Muscle layer of duodenum (tissue), 2 donors: Measurements from ENCODE around the gene CATSPER2.
"Not testable (repeated sequence)": the region's sequence is repeated elsewhere in the genome, so short reads cannot be mapped to it uniquely, and the experiment has no call there.

Source experiments
- H3K27ac ChIP-seq: one replicate; pipeline ENCODE4 v1.7.0; 2013; ENCODE audit warnings: mild to moderate bottlenecking, low read length
- H3K27me3 ChIP-seq: one replicate; pipeline ENCODE4 v1.7.0; 2013; ENCODE audit warnings: low read depth, mild to moderate bottlenecking, control low read depth, low read length
- H3K36me3 ChIP-seq, 2 donors: one replicate each; pipeline ENCODE4 v1.7.0; 2013; ENCODE audit warnings: low read length in 2 of 2, control low read depth in 1 of 2, mild to moderate bottlenecking in 1 of 2; ENCODE audit not compliant: insufficient read depth in 2 of 2, control insufficient read depth in 1 of 2
- H3K4me1 ChIP-seq, 2 donors: one replicate each; pipeline ENCODE4 v1.7.0; 2013; ENCODE audit warnings: low read length in 2 of 2, mild to moderate bottlenecking in 2 of 2, control low read depth in 1 of 2, moderate library complexity in 1 of 2; ENCODE audit not compliant: insufficient read depth in 2 of 2, control insufficient read depth in 1 of 2
- H3K4me3 ChIP-seq, 2 donors: one replicate each; pipeline ENCODE4 v1.7.0; 2013; ENCODE audit warnings: low read length in 2 of 2, low read depth in 1 of 2, mild to moderate bottlenecking in 1 of 2
- H3K9me3 ChIP-seq, 2 donors: one replicate each; pipeline ENCODE4 v1.7.0; 2013; ENCODE audit warnings: low read length in 2 of 2, control low read depth in 1 of 2, mild to moderate bottlenecking in 1 of 2; ENCODE audit not compliant: control insufficient read depth in 1 of 2
- donor health status: healthy.

Gene CATSPER2

GRCh38 chr15:43626937-43627336 is 21.7 kb downstream of the CATSPER2 start:
- H3K9me3 ChIP-seq, H3K36me3 ChIP-seq, H3K27me3 ChIP-seq, H3K27ac ChIP-seq, H3K4me1 ChIP-seq, H3K4me3 ChIP-seq: not testable (repeated sequence)

GRCh38 chr15:43625106-43625505 is 23.5 kb downstream of the CATSPER2 start:
- H3K27me3 ChIP-seq = no peaks in the 10 kb centered on the region
- no peak overlapping the region for H3K27ac ChIP-seq
- no peaks in the 10 kb centered on the region for H3K9me3 ChIP-seq
- H3K4me1 ChIP-seq = no peaks in the 10 kb centered on the region
- H3K36me3 ChIP-seq = no peaks in the 10 kb centered on the region
- H3K4me3 ChIP-seq = no peak overlapping the region

- not testable (repeated sequence) for H3K36me3 ChIP-seq, H3K4me3 ChIP-seq, H3K9me3 ChIP-seq, H3K27me3 ChIP-seq, H3K4me1 ChIP-seq, H3K27ac ChIP-seq
Measured at GRCh38 chr15:43622068-43622799, 26.4 kb downstream of the CATSPER2 start.

- not testable (repeated sequence) for H3K4me1 ChIP-seq, H3K36me3 ChIP-seq, H3K27me3 ChIP-seq, H3K4me3 ChIP-seq, H3K27ac ChIP-seq, H3K9me3 ChIP-seq
Measured at GRCh38 chr15:43618700-43619099, 29.9 kb downstream of the CATSPER2 start, which contains the start of gene STRC. STRC (minus strand) TSS chr15:43618800; CDS start chr15:43618722, 78 bp downstream.

- H3K36me3 ChIP-seq, H3K4me1 ChIP-seq, H3K9me3 ChIP-seq, H3K27me3 ChIP-seq, H3K27ac ChIP-seq, H3K4me3 ChIP-seq: not testable (repeated sequence)
Measured at GRCh38 chr15:43617750-43618149, 30.9 kb downstream of the CATSPER2 start.

GRCh38 chr15:43602233-43602632 is 46.4 kb downstream of the CATSPER2 start:
- H3K9me3 ChIP-seq, H3K36me3 ChIP-seq, H3K27me3 ChIP-seq, H3K4me3 ChIP-seq, H3K4me1 ChIP-seq, H3K27ac ChIP-seq: not testable (repeated sequence)

- H3K4me3 ChIP-seq, H3K27me3 ChIP-seq: not testable (repeated sequence)
Measured at GRCh38 chr15:43600200-43600599, 48.4 kb downstream of the CATSPER2 start.

GRCh38 chr15:43599131-43599530 is 49.5 kb downstream of the CATSPER2 start:
- not testable (repeated sequence) for H3K27me3 ChIP-seq, H3K27ac ChIP-seq, H3K4me1 ChIP-seq, H3K9me3 ChIP-seq, H3K36me3 ChIP-seq, H3K4me3 ChIP-seq

More at GRCh38 chr15:43600200-43600599, 48.4 kb downstream of the CATSPER2 start:
- not testable (repeated sequence) for H3K36me3 ChIP-seq, H3K27ac ChIP-seq, H3K9me3 ChIP-seq, H3K4me1 ChIP-seq

- H3K27me3 ChIP-seq = not testable (repeated sequence)
Measured at GRCh38 chr15:43593328-43594190, 55.1 kb downstream of the CATSPER2 start, which contains the start of gene CKMT1B. CKMT1B (plus strand) TSS chr15:43594027; CDS start chr15:43594219, 192 bp downstream.

GRCh38 chr15:43592841-43593240 is 55.8 kb downstream of the CATSPER2 start:
- not testable (repeated sequence) for H3K4me3 ChIP-seq, H3K27ac ChIP-seq, H3K9me3 ChIP-seq, H3K36me3 ChIP-seq, H3K27me3 ChIP-seq, H3K4me1 ChIP-seq

More at GRCh38 chr15:43593328-43594190, 55.1 kb downstream of the CATSPER2 start, which contains the start of gene CKMT1B:
- H3K27ac ChIP-seq, H3K4me3 ChIP-seq, H3K36me3 ChIP-seq, H3K4me1 ChIP-seq, H3K9me3 ChIP-seq: not testable (repeated sequence)

- not testable (repeated sequence) for H3K4me1 ChIP-seq, H3K4me3 ChIP-seq, H3K36me3 ChIP-seq, H3K9me3 ChIP-seq, H3K27ac ChIP-seq, H3K27me3 ChIP-seq
Measured at GRCh38 chr15:43589778-43590466, 58.7 kb downstream of the CATSPER2 start, which contains the start of gene PPIP5K1. PPIP5K1 (minus strand) TSS chr15:43590208; CDS start chr15:43584504, 5,704 bp downstream.
